Esophagus muscularis mucosa (tissue), 4 donors: ENCODE results near the gene NDC1.
"Not testable (repeated sequence)": the region's sequence is repeated elsewhere in the genome, so short reads cannot be mapped to it uniquely, and the experiment has no call there.

Source experiments
- EP300 ChIP-seq: sonication (generic); formaldehyde crosslinking; IDR thresholded peaks from one replicate; pipeline ENCODE4 v1.6.1; 2017; ENCODE audit warnings: antibody characterized with exemption
- POLR2A ChIP-seq: fragments of 450-650 bp; IDR thresholded peaks from one replicate; pipeline ENCODE4 v1.6.1; 2017; ENCODE audit warnings: antibody characterized with exemption, moderate library complexity, mild to moderate bottlenecking, low read depth
- POLR2AphosphoS5 ChIP-seq, 2 donors: sonication (generic); formaldehyde crosslinking; IDR thresholded peaks; one replicate each; pipeline ENCODE4 v1.6.1; 2017; ENCODE audit warnings: antibody characterized with exemption in 2 of 2
- TF ChIP-seq, protein P1 (sequence below), 3 experiments: fragments of 200-600 bp in 2 of 3; fragments of 450-650 bp in 1 of 3; sonication (generic) in 2 of 3; IDR thresholded peaks; one replicate each; pipeline ENCODE4 v1.5.1; 2017 to 2019; ENCODE audit warnings: antibody characterized with exemption in 3 of 3, mild to moderate bottlenecking in 2 of 3, moderate library complexity in 1 of 3

DNA sequence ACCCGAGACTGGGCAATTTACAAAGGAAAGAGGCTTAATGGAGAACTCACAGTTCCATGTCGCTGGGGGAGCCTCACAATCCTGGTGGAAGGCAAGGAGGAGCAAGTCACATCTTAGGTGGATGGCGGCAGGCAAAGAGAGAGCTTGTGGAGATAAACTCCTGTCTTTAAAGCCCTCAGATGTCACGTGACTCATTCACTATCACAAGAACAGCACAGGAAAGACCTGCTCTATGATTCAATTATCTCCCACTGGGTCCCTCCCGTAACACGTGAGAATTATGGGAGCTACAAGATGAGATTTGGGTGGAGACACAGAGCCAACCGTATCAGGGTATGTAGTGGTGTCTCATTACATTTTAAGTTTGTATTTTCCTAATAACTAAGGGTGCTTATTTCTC, 77.6 kb downstream of the NDC1 start:
- TF ChIP-seq, protein P1, sequence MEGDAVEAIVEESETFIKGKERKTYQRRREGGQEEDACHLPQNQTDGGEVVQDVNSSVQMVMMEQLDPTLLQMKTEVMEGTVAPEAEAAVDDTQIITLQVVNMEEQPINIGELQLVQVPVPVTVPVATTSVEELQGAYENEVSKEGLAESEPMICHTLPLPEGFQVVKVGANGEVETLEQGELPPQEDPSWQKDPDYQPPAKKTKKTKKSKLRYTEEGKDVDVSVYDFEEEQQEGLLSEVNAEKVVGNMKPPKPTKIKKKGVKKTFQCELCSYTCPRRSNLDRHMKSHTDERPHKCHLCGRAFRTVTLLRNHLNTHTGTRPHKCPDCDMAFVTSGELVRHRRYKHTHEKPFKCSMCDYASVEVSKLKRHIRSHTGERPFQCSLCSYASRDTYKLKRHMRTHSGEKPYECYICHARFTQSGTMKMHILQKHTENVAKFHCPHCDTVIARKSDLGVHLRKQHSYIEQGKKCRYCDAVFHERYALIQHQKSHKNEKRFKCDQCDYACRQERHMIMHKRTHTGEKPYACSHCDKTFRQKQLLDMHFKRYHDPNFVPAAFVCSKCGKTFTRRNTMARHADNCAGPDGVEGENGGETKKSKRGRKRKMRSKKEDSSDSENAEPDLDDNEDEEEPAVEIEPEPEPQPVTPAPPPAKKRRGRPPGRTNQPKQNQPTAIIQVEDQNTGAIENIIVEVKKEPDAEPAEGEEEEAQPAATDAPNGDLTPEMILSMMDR (IDR thresholded peaks at IDR 0.05), result not testable (repeated sequence)
- not testable (repeated sequence) for TF ChIP-seq POLR2A; POLR2AphosphoS5 (IDR thresholded peaks at IDR 0.05); EP300
